GM21390 (cell line): ENCODE results near the gene PRKACG.
"Not testable (repeated sequence)": the region's sequence is repeated elsewhere in the genome, so short reads cannot be mapped to it uniquely, and the experiment has no call there.

Experiments
- ATAC-seq: cut with Tn5 transposase; IDR thresholded peaks from one replicate; pipeline ENCODE4 v1.9.1; 2021; ENCODE audit not compliant: unreplicated experiment

The PRKACG gene

GRCh38 chr9:69027355-69028097, 13.6 kb upstream of the PRKACG start:
- ATAC-seq, result peak; percentile 83

- ATAC-seq, result no peak
Observed at GRCh38 chr9:69023650-69024049, 9.7 kb upstream of the PRKACG start.

GRCh38 chr9:69020301-69021145, 6.6 kb upstream of the PRKACG start:
- no peak for ATAC-seq

- ATAC-seq, result no peak
Observed at GRCh38 chr9:69019808-69020207, 5.9 kb upstream of the PRKACG start.

GRCh38 chr9:69018737-69019136, 4.8 kb upstream of the PRKACG start:
- ATAC-seq, result no peak

GRCh38 chr9:69016191-69017096, 2.5 kb upstream of the PRKACG start:
- no peak for ATAC-seq

GRCh38 chr9:69013382-69013727, 558 bp downstream of the PRKACG start:
- ATAC-seq, result no peak

GRCh38 chr9:69012696-69013381, 1.1 kb downstream of the PRKACG start:
- no peak for ATAC-seq

GRCh38 chr9:69009708-69010107, 4.2 kb downstream of the PRKACG start:
- ATAC-seq, result no peak

- ATAC-seq, result no peak
Observed at GRCh38 chr9:69004836-69005235, 9.1 kb downstream of the PRKACG start.

GRCh38 chr9:69003051-69003450, 10.9 kb downstream of the PRKACG start:
- ATAC-seq, result no peak

- ATAC-seq, result no peak
Observed at GRCh38 chr9:69001921-69002320, 12.0 kb downstream of the PRKACG start.

- ATAC-seq, result peak; percentile 83
Observed at GRCh38 chr9:68999393-69000105, 14.4 kb downstream of the PRKACG start.

GRCh38 chr9:68998812-68999211, 15.1 kb downstream of the PRKACG start:
- ATAC-seq, result peak; percentile 59

GRCh38 chr9:68998385-68998784, 15.5 kb downstream of the PRKACG start:
- ATAC-seq, result no peak

- ATAC-seq, result no peak
Observed at GRCh38 chr9:68997666-68998065, 16.2 kb downstream of the PRKACG start.

- no peak for ATAC-seq
Observed at GRCh38 chr9:68996462-68996861, 17.5 kb downstream of the PRKACG start.

GRCh38 chr9:68995776-68996175, 18.1 kb downstream of the PRKACG start:
- ATAC-seq, result no peak

GRCh38 chr9:68991457-68991856, 22.5 kb downstream of the PRKACG start:
- no peak for ATAC-seq

- not testable (repeated sequence) for ATAC-seq
Observed at GRCh38 chr9:68986949-68987348, 27.0 kb downstream of the PRKACG start.
